H1 (cell line): ENCODE measurements around the gene COL19A1. TPM values are rescaled to one million over a fixed set of nuclear protein-coding genes. Genes with fewer than 3 reads are reported as not detected.

Experiments
- BRCA1 ChIP-seq: IDR thresholded peaks from 2 replicates; pipeline ENCODE4 v1.6.1; 2012; ENCODE audit warnings: low read depth, low read length, improper control_type of control experiment
- CHD1 ChIP-seq: IDR thresholded peaks from 2 replicates; pipeline ENCODE4 v1.6.1; 2012; ENCODE audit warnings: low read depth, low read length, improper control_type of control experiment
- KDM4A ChIP-seq: IDR thresholded peaks from one replicate; pipeline ENCODE4 v1.7.1; 2012; ENCODE audit warnings: low read depth, mild to moderate bottlenecking, moderate library complexity, low read length, inconsistent platforms; ENCODE audit not compliant: severe bottlenecking
- POLR2A ChIP-seq, 2 experiments: IDR thresholded peaks; 1 replicate in 1 of 2; 2 replicates in 1 of 2; pipeline ENCODE4 v1.6.1; 2011; ENCODE audit warnings: low read depth in 2 of 2, low read length in 2 of 2, mild to moderate bottlenecking in 2 of 2; ENCODE audit errors: control extremely low read depth in 1 of 2
- TAF7 ChIP-seq: optimal IDR thresholded peaks from 2 replicates; pipeline ENCODE3; 2011; ENCODE audit warnings: low read depth, mild to moderate bottlenecking, inconsistent platforms, low read length, moderate library complexity, borderline replicate concordance
- polyA plus RNA-seq, 7 experiments: library from polyadenylated mRNA; depleted of rRNA in 3 of 7; stranded (reverse) in 5 of 7; unstranded in 2 of 7; fragments of >200 nt in 5 of 7; fragments of 200-250 nt in 2 of 7; gene quantifications; 1 replicate in 5 of 7; 2 replicates in 1 of 7; 4 replicates in 1 of 7; pipeline versions ENCODE4 v1.2.1 to v1.2.3, GENCODE V29; 2011 to 2013; ENCODE audit warnings: missing spikeins in 2 of 7, mixed read lengths in 2 of 7
- total RNA-seq: library from RNA; stranded (reverse); fragmentation: NEBNext Ultra II Directional; extraction: Animal tissue kit (Norgen Biotek cat#: 25700); gene quantifications from 2 replicates; pipeline ENCODE4 v1.2.1, GENCODE V29; 2021

Gene COL19A1
- total and polyA plus RNA-seq, 2 of the 8 experiments (the other 6 are each of a cell fraction or from before 2014, with no cell fraction given): not detected

- TF ChIP-seq POLR2A (IDR thresholded peaks at IDR 0.05; ENCODE audit: control extremely low read depth in 1 of 2, low read depth in 2 of 2, low read length in 2 of 2) (no peak), TAF7 (no peak), CHD1 (no peak), BRCA1 (no peak), KDM4A (no peak)
These were observed 258.1 kb downstream of the COL19A1 start (continued) for GRCh38 chr6:70124443-70124842.
